GM23338 (cell line): ENCODE results near the gene THBS2. TPM values are rescaled to one million over a fixed set of nuclear protein-coding genes. Genes with fewer than 3 reads are reported as not detected.
"Not testable (repeated sequence)": the region's sequence is repeated elsewhere in the genome, so short reads cannot be mapped to it uniquely, and the experiment has no call there.

ENCODE experiments used
- ATAC-seq: fragments of 200-7000 bp; cut with Tn5 transposase; 3 replicates; pipeline ENCODE4 v1.9.1; 2020
- DNase-seq: peaks from one replicate; pipeline ENCODE4 v3.0.0-alpha.2; 2015; ENCODE audit warnings: low spot score
- H2AFZ ChIP-seq: fragments of 200-600 bp; sonication (generic); 2 replicates; pipeline ENCODE4 v1.8.0; 2016; ENCODE audit warnings: antibody characterized with exemption, mild to moderate bottlenecking, moderate library complexity
- H3F3A ChIP-seq: fragments of 200-600 bp; sonication (generic); replicated peaks from 2 replicates; pipeline ENCODE4 v1.8.0; 2017; ENCODE audit warnings: antibody characterized with exemption, mixed run types, low read depth
- H3K27ac ChIP-seq: fragments of 200-600 bp; sonication (generic); 2 replicates; pipeline ENCODE4 v1.6.1; 2016; ENCODE audit warnings: low read depth
- H3K27me3 ChIP-seq: fragments of 200-600 bp; sonication (generic); 2 replicates; pipeline ENCODE4 v1.8.0; 2016; ENCODE audit warnings: mild to moderate bottlenecking, mixed run types, moderate library complexity; ENCODE audit not compliant: insufficient read depth
- H3K36me3 ChIP-seq: fragments of 200-600 bp; sonication (generic); 2 replicates; pipeline ENCODE4 v1.8.0; 2016; ENCODE audit warnings: mild to moderate bottlenecking; ENCODE audit not compliant: insufficient read depth
- H3K4me1 ChIP-seq: fragments of 200-600 bp; sonication (generic); 2 replicates; pipeline ENCODE4 v1.8.0; 2016; ENCODE audit warnings: mild to moderate bottlenecking, moderate library complexity; ENCODE audit not compliant: insufficient read depth
- H3K4me2 ChIP-seq: fragments of 200-600 bp; sonication (generic); 2 replicates; pipeline ENCODE4 v1.7.1; 2017; ENCODE audit warnings: mixed run types
- H3K4me3 ChIP-seq: fragments of 200-600 bp; sonication (generic); 2 replicates; pipeline ENCODE4 v1.6.1; 2016; ENCODE audit warnings: mixed run types
- H3K79me2 ChIP-seq: fragments of 200-600 bp; sonication (generic); replicated peaks from 2 replicates; pipeline ENCODE4 v1.8.0; 2017; ENCODE audit warnings: mild to moderate bottlenecking; ENCODE audit not compliant: insufficient read depth
- H3K9me2 ChIP-seq: fragments of 200-600 bp; sonication (generic); 2 replicates; pipeline ENCODE4 v1.8.0; 2017; ENCODE audit not compliant: insufficient read depth
- H4K20me1 ChIP-seq: fragments of 200-600 bp; sonication (generic); replicated peaks from 2 replicates; pipeline ENCODE4 v1.8.0; 2017; ENCODE audit warnings: mild to moderate bottlenecking; ENCODE audit not compliant: insufficient read depth
- H3K27ac Mint-ChIP-seq: 2 replicates; pipeline ENCODE4 v1.8.0; 2020; ENCODE audit warnings: inconsistent platforms, mild to moderate bottlenecking, moderate library complexity, mixed read lengths
- H3K27me3 Mint-ChIP-seq: 3 replicates; pipeline ENCODE4 v1.8.0; 2022; ENCODE audit warnings: low read depth, mild to moderate bottlenecking, moderate library complexity, mixed read lengths, inconsistent platforms; ENCODE audit not compliant: insufficient read depth, poor library complexity
- H3K36me3 Mint-ChIP-seq: 3 replicates; pipeline ENCODE4 v1.8.0; 2021; ENCODE audit warnings: low read depth, mild to moderate bottlenecking, inconsistent platforms, moderate library complexity, mixed read lengths
- H3K4me1 Mint-ChIP-seq: 3 replicates; pipeline ENCODE4 v1.8.0; 2020; ENCODE audit warnings: mild to moderate bottlenecking, inconsistent platforms, mixed read lengths
- H3K4me3 Mint-ChIP-seq: 3 replicates; pipeline ENCODE4 v1.8.0; 2021; ENCODE audit warnings: moderate library complexity, mild to moderate bottlenecking, inconsistent platforms, mixed read lengths
- H3K9me3 Mint-ChIP-seq: 3 replicates; pipeline ENCODE4 v1.8.0; 2020; ENCODE audit warnings: moderate library complexity, mild to moderate bottlenecking, inconsistent platforms, mixed read lengths
- EZH2 ChIP-seq: fragments of 200-600 bp; sonication (generic); IDR thresholded peaks from one replicate; pipeline ENCODE4 v1.8.0; 2017; ENCODE audit warnings: antibody characterized with exemption, mild to moderate bottlenecking, low read depth; ENCODE audit not compliant: unreplicated experiment
- EZH2phosphoT487 ChIP-seq: fragments of 200-600 bp; sonication (generic); IDR thresholded peaks from one replicate; pipeline ENCODE4 v1.8.1; 2018; ENCODE audit warnings: antibody characterized with exemption; ENCODE audit not compliant: unreplicated experiment
- JUNB ChIP-seq: IDR thresholded peaks from one replicate; pipeline ENCODE4 v1.6.1; 2016; ENCODE audit warnings: antibody characterized with exemption; ENCODE audit not compliant: unreplicated experiment
- NANOG ChIP-seq: IDR thresholded peaks from 2 replicates; pipeline ENCODE4 v1.6.1; 2016; ENCODE audit warnings: antibody characterized with exemption, borderline replicate concordance
- REST ChIP-seq: IDR thresholded peaks from one replicate; pipeline ENCODE4 v1.6.1; 2018; ENCODE audit warnings: antibody characterized with exemption; ENCODE audit not compliant: unreplicated experiment
- STAT1 ChIP-seq: IDR thresholded peaks from one replicate; pipeline ENCODE4 v1.6.1; 2016; ENCODE audit warnings: antibody characterized with exemption; ENCODE audit not compliant: unreplicated experiment
- ZNF114 ChIP-seq: fragments of 250-450 bp; sonication (Bioruptor Pico); IDR thresholded peaks from 2 replicates; pipeline ENCODE4 v1.5.0; 2020; ENCODE audit warnings: mild to moderate bottlenecking, moderate library complexity
- ZNF331 ChIP-seq: fragments of 250-450 bp; sonication (Bioruptor Pico); IDR thresholded peaks from 2 replicates; pipeline ENCODE4 v1.5.0; 2020; ENCODE audit warnings: low read depth, mild to moderate bottlenecking, moderate library complexity
- polyA plus RNA-seq: library from polyadenylated mRNA; unstranded; fragments of >200 nt; fragmentation: Nextera tagmentation; extraction: Ambion mirVana; gene quantifications from 2 replicates; pipeline ENCODE4 v1.2.1, GENCODE V29; 2016
- total RNA-seq: library from RNA; depleted of rRNA; stranded (reverse); fragments of >200 nt; shearing (Covaris generic); gene quantifications from 2 replicates; pipeline ENCODE4 v1.2.3, GENCODE V29; 2014
- TF ChIP-seq, protein P1 (sequence below), 2 experiments: fragments of 200-600 bp in 1 of 2; sonication (generic) in 1 of 2; conservative IDR thresholded peaks; 2 replicates each; pipeline versions ENCODE4 v1.5.1 to v1.6.1; 2016 to 2017; ENCODE audit warnings: antibody characterized with exemption in 2 of 2, low read depth in 2 of 2, mild to moderate bottlenecking in 2 of 2, moderate library complexity in 1 of 2
- TF ChIP-seq, protein P2 (sequence below): IDR thresholded peaks from 2 replicates; pipeline ENCODE4 v1.6.1; 2016; ENCODE audit warnings: antibody characterized with exemption

The THBS2 gene
- total and polyA plus RNA-seq, 2 experiments from 2014 or later = 7.9 to 44.7 TPM

DNA sequence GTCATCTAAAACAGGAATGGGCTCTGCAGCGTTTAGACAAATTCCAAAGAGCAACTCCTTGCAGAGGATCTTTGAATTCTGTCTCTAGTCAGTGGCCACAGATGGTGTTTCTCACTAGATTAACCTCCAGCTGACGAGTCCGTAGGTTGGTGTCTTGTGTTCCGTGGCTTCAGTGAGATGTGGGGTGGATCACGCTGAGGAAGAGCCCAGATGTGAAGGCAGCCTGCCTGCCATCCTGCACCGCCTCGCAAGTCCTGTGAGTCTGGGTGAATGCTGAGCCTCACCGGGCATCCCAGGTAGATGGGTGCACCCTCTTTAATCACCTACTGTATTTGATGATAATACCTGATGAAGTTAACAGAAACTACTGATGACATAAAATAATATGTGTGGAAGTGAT is 70.4 kb downstream of the THBS2 start:
- Histone ChIP-seq H3K27me3 (no peaks in the 10 kb centered on the region), H3K4me3 (no peak overlapping the region), H3K79me2 (no peaks in the 10 kb centered on the region), H2AFZ (no peak overlapping the region), H3K4me2 (no peak overlapping the region), H3F3A (no peaks in the 10 kb centered on the region), H3K9me2 (no peaks in the 10 kb centered on the region), H3K36me3 (no peaks in the 10 kb centered on the region), H3K4me1 (no peaks in the 10 kb centered on the region), H3K27ac (no peak overlapping the region), H4K20me1 (no peaks in the 10 kb centered on the region)
- DNase-seq (no peak), ATAC-seq (no peak)
- Mint-ChIP-seq H3K4me1 (no peaks in the 10 kb centered on the region), H3K9me3 (peaks cover 13% of the 10 kb centered on the region; the same call in 2 of the 3 replicates), H3K4me3 (no peak overlapping the region), H3K36me3 (no peaks in the 10 kb centered on the region), H3K27me3 (no peaks in the 10 kb centered on the region), H3K27ac (no peak overlapping the region)
- TF ChIP-seq REST (no peak), ZNF331 (CRISPR knock-in tag) (no peak), NANOG (no peak), EZH2 (no peak), JUNB (no peak), EZH2phosphoT487 (no peak), ZNF114 (CRISPR knock-in tag) (no peak), STAT1 (no peak)
- TF ChIP-seq, protein P1, sequence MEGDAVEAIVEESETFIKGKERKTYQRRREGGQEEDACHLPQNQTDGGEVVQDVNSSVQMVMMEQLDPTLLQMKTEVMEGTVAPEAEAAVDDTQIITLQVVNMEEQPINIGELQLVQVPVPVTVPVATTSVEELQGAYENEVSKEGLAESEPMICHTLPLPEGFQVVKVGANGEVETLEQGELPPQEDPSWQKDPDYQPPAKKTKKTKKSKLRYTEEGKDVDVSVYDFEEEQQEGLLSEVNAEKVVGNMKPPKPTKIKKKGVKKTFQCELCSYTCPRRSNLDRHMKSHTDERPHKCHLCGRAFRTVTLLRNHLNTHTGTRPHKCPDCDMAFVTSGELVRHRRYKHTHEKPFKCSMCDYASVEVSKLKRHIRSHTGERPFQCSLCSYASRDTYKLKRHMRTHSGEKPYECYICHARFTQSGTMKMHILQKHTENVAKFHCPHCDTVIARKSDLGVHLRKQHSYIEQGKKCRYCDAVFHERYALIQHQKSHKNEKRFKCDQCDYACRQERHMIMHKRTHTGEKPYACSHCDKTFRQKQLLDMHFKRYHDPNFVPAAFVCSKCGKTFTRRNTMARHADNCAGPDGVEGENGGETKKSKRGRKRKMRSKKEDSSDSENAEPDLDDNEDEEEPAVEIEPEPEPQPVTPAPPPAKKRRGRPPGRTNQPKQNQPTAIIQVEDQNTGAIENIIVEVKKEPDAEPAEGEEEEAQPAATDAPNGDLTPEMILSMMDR (conservative IDR thresholded peaks at IDR 0.05; ENCODE audit: low read depth in 2 of 2) = no peak
- TF ChIP-seq, protein P2, sequence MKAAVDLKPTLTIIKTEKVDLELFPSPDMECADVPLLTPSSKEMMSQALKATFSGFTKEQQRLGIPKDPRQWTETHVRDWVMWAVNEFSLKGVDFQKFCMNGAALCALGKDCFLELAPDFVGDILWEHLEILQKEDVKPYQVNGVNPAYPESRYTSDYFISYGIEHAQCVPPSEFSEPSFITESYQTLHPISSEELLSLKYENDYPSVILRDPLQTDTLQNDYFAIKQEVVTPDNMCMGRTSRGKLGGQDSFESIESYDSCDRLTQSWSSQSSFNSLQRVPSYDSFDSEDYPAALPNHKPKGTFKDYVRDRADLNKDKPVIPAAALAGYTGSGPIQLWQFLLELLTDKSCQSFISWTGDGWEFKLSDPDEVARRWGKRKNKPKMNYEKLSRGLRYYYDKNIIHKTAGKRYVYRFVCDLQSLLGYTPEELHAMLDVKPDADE = no peak

DNA sequence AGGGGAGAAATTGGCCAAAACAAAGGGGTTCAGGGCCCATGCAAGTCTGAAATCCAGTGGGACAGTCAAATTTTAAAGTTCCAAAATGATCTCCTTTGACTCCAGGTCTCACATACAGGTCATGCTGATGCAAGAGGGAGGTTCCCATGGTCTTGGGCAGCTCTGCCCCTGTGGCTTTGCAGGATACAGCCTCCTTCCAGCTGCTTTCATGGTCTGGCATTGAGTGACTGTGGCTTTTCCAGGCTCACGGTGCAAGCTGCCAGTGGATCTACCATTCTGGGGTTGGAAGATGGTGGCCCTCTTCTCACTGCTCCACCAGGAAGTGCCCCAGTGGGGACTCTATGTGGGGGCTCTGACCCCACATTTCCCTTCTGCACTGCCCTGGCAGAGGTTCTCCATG is 73.8 kb downstream of the THBS2 start:
- not testable (repeated sequence) for H3K4me3 ChIP-seq, H3K36me3 Mint-ChIP-seq, H3K27me3 Mint-ChIP-seq, DNase-seq, H3K27ac Mint-ChIP-seq, H3F3A ChIP-seq, H3K9me2 ChIP-seq, H3K36me3 ChIP-seq, H3K4me3 Mint-ChIP-seq, H3K27ac ChIP-seq, H3K4me2 ChIP-seq, H4K20me1 ChIP-seq, H3K4me1 ChIP-seq, H3K27me3 ChIP-seq, H3K79me2 ChIP-seq, H2AFZ ChIP-seq, H3K4me1 Mint-ChIP-seq, ATAC-seq
- H3K9me3 Mint-ChIP-seq = peaks cover 13% of the 10 kb centered on the region; the same call in 2 of the 3 replicates
